ENCODE measurements around the gene PTPRD.

DNA sequence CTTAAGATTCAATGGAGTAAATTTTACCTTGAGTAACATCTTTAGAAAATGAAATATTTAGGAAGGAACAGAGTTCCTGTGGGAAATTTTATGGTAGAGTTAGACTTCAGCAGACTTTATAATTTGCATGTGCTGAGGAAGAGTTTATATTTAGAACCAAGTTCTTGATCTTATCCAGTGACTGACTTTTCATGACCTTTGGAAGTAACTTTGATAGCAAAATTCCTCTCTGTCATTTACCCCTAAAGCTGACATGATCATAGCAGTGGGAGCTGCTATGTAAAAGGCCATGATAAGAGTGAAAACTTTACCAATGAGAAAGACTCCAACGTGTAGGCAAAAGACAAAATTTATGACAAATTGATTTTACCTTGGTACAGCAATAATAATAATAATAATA lies 1741.4 kb downstream of the PTPRD start:
- TF ChIP-seq CTCF (IDR thresholded peaks at IDR 0.05 in 2 of 3, conservative IDR thresholded peaks at IDR 0.05 in 1 of 3; ENCODE audit: borderline replicate concordance in 1 of 3, insufficient read depth in 1 of 3, low read depth in 2 of 3, low read length in 2 of 3) (no peak), POLR2A (IDR thresholded peaks at IDR 0.05; ENCODE audit: borderline replicate concordance, extremely low read depth, insufficient read depth, insufficient read length) (no peak), SRF (IDR thresholded peaks at IDR 0.05; ENCODE audit: low read depth) (no peak), POLR2AphosphoS5 (IDR thresholded peaks at IDR 0.05; ENCODE audit: low read depth, low read length) (no peak), CEBPB (IDR thresholded peaks at IDR 0.05; ENCODE audit: low read depth) (no peak), MAX (IDR thresholded peaks at IDR 0.05) (no peak), ZBTB33 (IDR thresholded peaks at IDR 0.05; ENCODE audit: extremely low read depth, insufficient replicate concordance, low read length) (no peak), EZH2 (IDR thresholded peaks at IDR 0.05) (no peak)
